ENCODE data around the gene RBP2. TPM values are rescaled to one million over a fixed set of nuclear protein-coding genes. Genes with fewer than 3 reads are reported as not detected.
A peak's percentile ranks its signal among the peaks of the same experiment; 100 is the strongest.

The RBP2 gene
- total and polyA plus RNA-seq, 2 of the 8 experiments (the other 6 are each of a cell fraction or from before 2014, with no cell fraction given), result not detected

DNA sequence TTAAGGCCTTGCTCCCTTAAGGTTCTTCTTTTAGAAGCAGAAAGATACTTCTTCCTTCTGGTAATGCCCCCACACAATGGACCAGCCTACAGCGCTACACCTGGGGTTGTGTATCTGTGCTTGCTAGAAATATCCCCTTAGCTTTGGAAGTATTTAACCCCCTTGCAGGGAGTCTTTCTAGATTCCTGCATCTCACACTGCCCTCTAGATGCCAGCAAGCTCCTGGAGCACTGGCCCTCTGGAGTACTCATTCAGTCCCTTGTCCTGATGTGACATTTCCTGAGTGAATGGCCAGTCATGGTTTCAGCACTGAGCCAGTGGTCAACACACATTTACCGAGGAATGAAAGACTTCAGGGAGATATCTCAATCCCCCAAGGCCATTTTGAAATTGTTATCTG, 30.4 kb upstream of the RBP2 start:
- no peak overlapping the region for H2BK5ac ChIP-seq (ENCODE audit: low read depth, low read length)
- no peak overlapping the region for H2BK120ac ChIP-seq (replicated peaks; ENCODE audit: low read depth, low read length)
- TF ChIP-seq CEBPB (IDR thresholded peaks at IDR 0.05; ENCODE audit: low read depth, low read length) (no peak), SRF (IDR thresholded peaks at IDR 0.05; ENCODE audit: low read depth, low read length) (no peak), MAFK (IDR thresholded peaks at IDR 0.05; ENCODE audit: low read depth, low read length) (no peak), RAD21 (IDR thresholded peaks at IDR 0.05 in 1 of 2, conservative IDR thresholded peaks at IDR 0.05 in 1 of 2; ENCODE audit: low read depth in 2 of 2, low read length in 2 of 2) (peak; percentile 51 to 57)
- TF ChIP-seq, protein P1, sequence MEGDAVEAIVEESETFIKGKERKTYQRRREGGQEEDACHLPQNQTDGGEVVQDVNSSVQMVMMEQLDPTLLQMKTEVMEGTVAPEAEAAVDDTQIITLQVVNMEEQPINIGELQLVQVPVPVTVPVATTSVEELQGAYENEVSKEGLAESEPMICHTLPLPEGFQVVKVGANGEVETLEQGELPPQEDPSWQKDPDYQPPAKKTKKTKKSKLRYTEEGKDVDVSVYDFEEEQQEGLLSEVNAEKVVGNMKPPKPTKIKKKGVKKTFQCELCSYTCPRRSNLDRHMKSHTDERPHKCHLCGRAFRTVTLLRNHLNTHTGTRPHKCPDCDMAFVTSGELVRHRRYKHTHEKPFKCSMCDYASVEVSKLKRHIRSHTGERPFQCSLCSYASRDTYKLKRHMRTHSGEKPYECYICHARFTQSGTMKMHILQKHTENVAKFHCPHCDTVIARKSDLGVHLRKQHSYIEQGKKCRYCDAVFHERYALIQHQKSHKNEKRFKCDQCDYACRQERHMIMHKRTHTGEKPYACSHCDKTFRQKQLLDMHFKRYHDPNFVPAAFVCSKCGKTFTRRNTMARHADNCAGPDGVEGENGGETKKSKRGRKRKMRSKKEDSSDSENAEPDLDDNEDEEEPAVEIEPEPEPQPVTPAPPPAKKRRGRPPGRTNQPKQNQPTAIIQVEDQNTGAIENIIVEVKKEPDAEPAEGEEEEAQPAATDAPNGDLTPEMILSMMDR (IDR thresholded peaks at IDR 0.05; ENCODE audit: control extremely low read depth in 1 of 3, insufficient read depth in 1 of 3, low read depth in 1 of 3, low read length in 3 of 3), result peak; percentile 29 to 37 (median 34); a peak in 3 of 4 replicates
- H4K20me1 ChIP-seq (replicated peaks in 1 of 2; ENCODE audit: control insufficient read depth in 1 of 2, insufficient read depth in 2 of 2, low read length in 2 of 2), result no peaks in the 10 kb centered on the region
- CTCF ChIA-PET (ENCODE audit: partially characterized antibody), result interaction anchor here (0.8 to 8.7 kb wide), 5 partner anchors 9 to 71 kb away, joined by 3 to 95 read pairs (median 4); no protein-coding TSS in a partner anchor
- H3K79me1 ChIP-seq (ENCODE audit: low read depth, low read length), result no peaks in the 10 kb centered on the region
- H2AFZ ChIP-seq (ENCODE audit: low read length), result no peak overlapping the region
- H2BK20ac ChIP-seq (ENCODE audit: low read length), result no peak overlapping the region
- FAIRE-seq, result no peak
- no peak for DNase-seq (ENCODE audit: low read depth in 1 of 2, low spot score in 2 of 2)
- H3K27ac ChIP-seq (ENCODE audit: low read depth, low read length), result no peak overlapping the region
- no peaks in the 10 kb centered on the region; the same call in 1 of the 2 replicates for H3K23me2 ChIP-seq (ENCODE audit: low read depth, low read length)
- H2BK15ac ChIP-seq (ENCODE audit: low read length), result no peak overlapping the region
- POLR2A ChIA-PET (ENCODE audit: partially characterized antibody), result no interaction called here
- H3K27me3 ChIP-seq (replicated peaks in 1 of 4; ENCODE audit: control insufficient read depth in 3 of 4, extremely low read depth in 1 of 4, insufficient read depth in 3 of 4, low read length in 3 of 4), result no peaks in the 10 kb centered on the region
- H3K18ac ChIP-seq (ENCODE audit: extremely low read depth, low read length), result no peak overlapping the region
- WGBS, 2 experiments (ENCODE audit: extremely low coverage in 1 of 2, insufficient coverage in 1 of 2, insufficient read length in 1 of 2, insufficient replicate concordance in 2 of 2, low coverage in 1 of 2, low lambda C conversion rate in 2 of 2, missing lambda C conversion rate in 1 of 2), result 85% methylated on average over 2 of the region's 2 CpGs; no CpG with 5 or more reads in 1 of the 2 experiments
- no peak overlapping the region for H4K8ac ChIP-seq (ENCODE audit: extremely low read depth, insufficient read depth, low read length)
- H3K14ac ChIP-seq (ENCODE audit: insufficient read length), result no peak overlapping the region
- no peak overlapping the region for H3K9ac ChIP-seq (replicated peaks in 1 of 4; ENCODE audit: extremely low read depth in 1 of 4, low read depth in 3 of 4, low read length in 3 of 4)
- H2BK12ac ChIP-seq (ENCODE audit: low read depth, low read length), result no peak overlapping the region
- no peak overlapping the region for H3K4me2 ChIP-seq (ENCODE audit: insufficient read depth in 1 of 2, low read depth in 2 of 2, low read length in 2 of 2)
- no peak overlapping the region for H3K4ac ChIP-seq (replicated peaks; ENCODE audit: insufficient read length, low read depth, low read length)
- no peak overlapping the region for H3K4me3 ChIP-seq (ENCODE audit: extremely low read depth in 1 of 4, insufficient read depth in 2 of 4, low read depth in 3 of 4, low read length in 4 of 4)
- no peaks in the 10 kb centered on the region for H3K79me2 ChIP-seq (ENCODE audit: control insufficient read depth in 1 of 2, insufficient read depth in 2 of 2, low read length in 2 of 2)
- H3K36me3 ChIP-seq (ENCODE audit: control insufficient read depth in 2 of 4, insufficient read depth in 4 of 4, low read length in 3 of 4), result no peaks in the 10 kb centered on the region
- H3K9me3 ChIP-seq (ENCODE audit: insufficient read depth in 2 of 2, low read depth in 1 of 2, low read length in 1 of 2), result no peaks in the 10 kb centered on the region
- no peak overlapping the region for H3K23ac ChIP-seq (ENCODE audit: insufficient read length)
- H2AK5ac ChIP-seq (ENCODE audit: low read depth, low read length), result no peak overlapping the region
- H3K56ac ChIP-seq (replicated peaks; ENCODE audit: insufficient read length, low read depth, low read length), result no peak overlapping the region
- no peaks in the 10 kb centered on the region for H3K4me1 ChIP-seq (replicated peaks in 1 of 4; ENCODE audit: control insufficient read depth in 3 of 4, insufficient read depth in 4 of 4, low read length in 3 of 4)
- no peak overlapping the region for H4K91ac ChIP-seq (replicated peaks; ENCODE audit: insufficient read length, low read length)
- no peak overlapping the region for H4K5ac ChIP-seq (ENCODE audit: insufficient read length, low read depth, low read length)
